Activated T-cell treated with anti-CD3 and anti-CD28 coated beads, Interleukin-2, amount 50 U/mL, for 4 hours (primary cell): ENCODE data around the gene MSL3. TPM values are rescaled to one million over a fixed set of nuclear protein-coding genes. Genes with fewer than 3 reads are reported as not detected.

Source experiments
- ATAC-seq, 2 donors: fragments of 200-7000 bp; cut with Tn5 transposase; one replicate each; pipeline ENCODE4 v1.10.0; 2021
- DNase-seq: peaks from one replicate; pipeline ENCODE4 v3.0.0-alpha.2; 2020
- H3K27me3 Mint-ChIP-seq: one replicate; pipeline ENCODE4 v1.8.0; 2021; ENCODE audit warnings: low read depth, mixed read lengths
- H3K36me3 Mint-ChIP-seq: one replicate; pipeline ENCODE4 v1.8.0; 2022; ENCODE audit warnings: mixed read lengths; ENCODE audit not compliant: insufficient read depth
- H3K4me1 Mint-ChIP-seq: one replicate; pipeline ENCODE4 v1.8.0; 2021; ENCODE audit warnings: low read depth, mixed read lengths
- H3K4me3 Mint-ChIP-seq: one replicate; pipeline ENCODE4 v1.8.0; 2021; ENCODE audit warnings: mild to moderate bottlenecking, moderate library complexity, mixed read lengths
- H3K9me3 Mint-ChIP-seq: one replicate; pipeline ENCODE4 v1.8.0; 2021; ENCODE audit warnings: mixed read lengths
- total RNA-seq, 3 donors: library from RNA; stranded (reverse); gene quantifications; one replicate each; pipeline ENCODE4 v1.2.1, GENCODE V29; 2021

The MSL3 gene
- total RNA-seq: 10 to 100 TPM; 37.5 to 41.2 (median 38.3) TPM

GRCh38 chrX:11757719-11758399, at the start of gene MSL3:
Gene MSL3 (plus strand): TSS chrX:11758237. CDS start chrX:11758264, 27 bp downstream.
- H3K4me1 Mint-ChIP-seq: peaks cover 24% of the 10 kb centered on the region
- DNase-seq (peak; percentile 54), ATAC-seq (peak; percentile 47 to 59)
- H3K27me3 Mint-ChIP-seq: no peaks in the 10 kb centered on the region
- H3K4me3 Mint-ChIP-seq: peak within 1 kb of the TSS; percentile 98
- peaks cover 15% of the 10 kb centered on the region for H3K36me3 Mint-ChIP-seq
- H3K9me3 Mint-ChIP-seq: no peaks in the 10 kb centered on the region

GRCh38 chrX:11722304-11722703, 35.7 kb upstream of the MSL3 start:
- no peaks in the 10 kb centered on the region for H3K36me3 Mint-ChIP-seq
- H3K27me3 Mint-ChIP-seq: no peaks in the 10 kb centered on the region
- DNase-seq (no peak), ATAC-seq (no peak)
- H3K9me3 Mint-ChIP-seq: no peaks in the 10 kb centered on the region
- H3K4me1 Mint-ChIP-seq: no peaks in the 10 kb centered on the region
- H3K4me3 Mint-ChIP-seq: no peak overlapping the region

GRCh38 chrX:11724122-11725017, 33.7 kb upstream of the MSL3 start:
- no peak for DNase-seq
- Mint-ChIP-seq H3K36me3 (no peaks in the 10 kb centered on the region), H3K4me1 (no peaks in the 10 kb centered on the region), H3K9me3 (no peaks in the 10 kb centered on the region), H3K4me3 (no peak overlapping the region), H3K27me3 (no peaks in the 10 kb centered on the region)
- no peak for ATAC-seq

GRCh38 chrX:11725631-11726442, 32.2 kb upstream of the MSL3 start:
- Mint-ChIP-seq H3K9me3 (no peaks in the 10 kb centered on the region), H3K4me3 (no peak overlapping the region), H3K36me3 (no peaks in the 10 kb centered on the region), H3K4me1 (no peaks in the 10 kb centered on the region), H3K27me3 (peaks cover 2% of the 10 kb centered on the region)
- DNase-seq (no peak), ATAC-seq (no peak)

- Mint-ChIP-seq H3K4me3 (no peak overlapping the region), H3K4me1 (no peaks in the 10 kb centered on the region), H3K27me3 (peaks cover 10% of the 10 kb centered on the region), H3K9me3 (no peaks in the 10 kb centered on the region), H3K36me3 (no peaks in the 10 kb centered on the region)
- ATAC-seq (no peak), DNase-seq (no peak)
Measured at GRCh38 chrX:11728556-11728955, 29.5 kb upstream of the MSL3 start.

- Mint-ChIP-seq H3K36me3 (no peaks in the 10 kb centered on the region), H3K9me3 (no peaks in the 10 kb centered on the region), H3K4me3 (no peak overlapping the region), H3K4me1 (no peaks in the 10 kb centered on the region), H3K27me3 (peaks cover 16% of the 10 kb centered on the region)
- DNase-seq: no peak
- no peak for ATAC-seq
Measured at GRCh38 chrX:11733614-11734013, 24.4 kb upstream of the MSL3 start.

DNA sequence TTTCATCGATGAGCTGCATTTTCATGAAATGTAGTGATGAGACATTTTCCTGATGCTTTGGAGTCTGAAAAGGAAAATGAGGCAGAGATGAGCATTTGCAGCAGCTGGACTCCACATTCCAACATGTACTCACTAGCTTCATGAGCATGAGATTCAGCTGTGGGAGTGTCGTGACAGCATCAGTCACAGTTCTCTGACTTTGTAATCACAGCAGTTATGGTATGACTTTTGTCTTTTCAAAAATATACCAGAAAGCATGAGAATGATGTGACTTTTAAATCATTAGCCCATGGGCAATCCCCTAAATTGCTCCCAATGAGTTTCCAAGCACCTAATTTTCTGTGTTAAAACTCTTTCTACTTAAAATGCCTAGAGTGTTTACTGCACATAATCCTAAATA, 18.3 kb upstream of the MSL3 start:
- no peaks in the 10 kb centered on the region for H3K9me3 Mint-ChIP-seq
- H3K27me3 Mint-ChIP-seq: peaks cover 3% of the 10 kb centered on the region
- ATAC-seq (no peak), DNase-seq (no peak)
- no peak overlapping the region for H3K4me3 Mint-ChIP-seq
- H3K36me3 Mint-ChIP-seq: no peaks in the 10 kb centered on the region
- no peaks in the 10 kb centered on the region for H3K4me1 Mint-ChIP-seq

DNA sequence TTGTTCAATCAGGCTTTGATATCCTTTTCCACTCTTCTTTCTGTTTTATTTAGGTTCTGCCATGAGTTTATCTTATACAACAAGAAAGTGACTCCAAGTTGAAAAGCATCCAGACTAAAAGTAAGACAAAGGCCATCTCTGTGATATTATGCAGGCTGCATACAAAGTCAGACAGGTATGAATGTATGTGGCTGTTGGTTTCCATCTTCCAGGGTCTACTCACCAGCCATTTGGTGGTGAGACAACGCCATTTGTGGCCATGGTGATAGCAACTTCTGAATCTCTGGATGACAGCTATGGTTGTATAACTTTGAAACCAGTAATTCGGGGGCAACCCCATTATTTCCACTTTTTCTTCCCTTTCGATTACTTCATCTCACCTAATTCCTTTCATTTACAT, 17.2 kb upstream of the MSL3 start:
- no peaks in the 10 kb centered on the region for H3K4me1 Mint-ChIP-seq
- no peak for ATAC-seq
- DNase-seq: no peak
- peaks cover 3% of the 10 kb centered on the region for H3K27me3 Mint-ChIP-seq
- H3K36me3 Mint-ChIP-seq: no peaks in the 10 kb centered on the region
- H3K4me3 Mint-ChIP-seq: no peak overlapping the region
- H3K9me3 Mint-ChIP-seq: no peaks in the 10 kb centered on the region

- Mint-ChIP-seq H3K4me1 (no peaks in the 10 kb centered on the region), H3K4me3 (no peak overlapping the region), H3K9me3 (no peaks in the 10 kb centered on the region), H3K27me3 (peaks cover 3% of the 10 kb centered on the region), H3K36me3 (no peaks in the 10 kb centered on the region)
- DNase-seq: no peak
- no peak for ATAC-seq
Measured at GRCh38 chrX:11741574-11741973, 16.5 kb upstream of the MSL3 start.

DNA sequence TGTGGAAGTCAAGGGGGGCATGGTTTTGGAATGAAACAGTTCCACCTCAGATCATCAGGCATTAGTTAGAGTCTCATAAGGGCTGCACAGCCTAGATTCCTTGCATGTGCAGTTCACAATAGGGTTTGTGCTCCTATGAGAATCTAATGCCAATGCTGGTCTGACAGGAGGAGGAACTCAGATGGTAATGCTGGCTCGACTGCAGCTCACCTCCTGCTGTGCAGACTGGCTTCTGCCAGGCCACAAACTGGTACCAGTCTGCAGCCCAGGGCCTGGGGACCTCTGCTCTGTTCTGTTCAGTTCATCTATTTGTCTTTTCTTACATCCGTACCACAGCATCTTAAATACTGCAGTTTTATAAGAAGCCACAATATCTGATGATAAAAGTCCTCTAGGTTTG, 12.2 kb upstream of the MSL3 start:
- no peak for ATAC-seq
- Mint-ChIP-seq H3K4me1 (peaks cover 2% of the 10 kb centered on the region), H3K4me3 (no peak overlapping the region), H3K27me3 (peaks cover 3% of the 10 kb centered on the region), H3K9me3 (no peaks in the 10 kb centered on the region), H3K36me3 (no peaks in the 10 kb centered on the region)
- no peak for DNase-seq

DNA sequence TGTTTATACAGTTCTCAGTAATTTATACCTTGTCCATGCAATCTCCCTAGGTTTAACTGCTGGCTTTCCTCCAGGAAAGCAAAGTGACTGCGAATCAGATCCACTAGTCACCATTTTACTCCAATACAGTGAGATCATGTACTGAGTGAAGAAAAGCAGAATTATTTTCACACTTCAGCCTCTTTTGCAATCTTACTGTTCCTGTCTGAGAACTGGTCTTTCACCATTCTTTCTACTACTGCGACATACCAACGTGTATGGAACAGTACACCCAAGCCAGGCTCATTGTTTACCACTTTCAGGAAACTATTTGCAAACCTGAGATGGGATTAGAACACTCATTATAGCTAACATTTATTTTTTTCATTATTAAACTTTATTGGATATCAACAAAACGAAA, 8.0 kb upstream of the MSL3 start:
- H3K4me3 Mint-ChIP-seq: no peak overlapping the region

GRCh38 chrX:11750694-11751093, 7.3 kb upstream of the MSL3 start:
- ATAC-seq: peak in 1 of 2 donors; percentile 46
- Mint-ChIP-seq H3K27me3 (no peaks in the 10 kb centered on the region), H3K36me3 (no peaks in the 10 kb centered on the region), H3K4me1 (peaks cover 2% of the 10 kb centered on the region), H3K4me3 (no peak overlapping the region), H3K9me3 (no peaks in the 10 kb centered on the region)
- no peak for DNase-seq

More for the DNA sequence above, 8.0 kb upstream of the MSL3 start:
- no peaks in the 10 kb centered on the region for H3K9me3 Mint-ChIP-seq
- no peaks in the 10 kb centered on the region for H3K36me3 Mint-ChIP-seq
- no peak for DNase-seq
- ATAC-seq: no peak
- H3K27me3 Mint-ChIP-seq: no peaks in the 10 kb centered on the region
- H3K4me1 Mint-ChIP-seq: peaks cover 2% of the 10 kb centered on the region

DNA sequence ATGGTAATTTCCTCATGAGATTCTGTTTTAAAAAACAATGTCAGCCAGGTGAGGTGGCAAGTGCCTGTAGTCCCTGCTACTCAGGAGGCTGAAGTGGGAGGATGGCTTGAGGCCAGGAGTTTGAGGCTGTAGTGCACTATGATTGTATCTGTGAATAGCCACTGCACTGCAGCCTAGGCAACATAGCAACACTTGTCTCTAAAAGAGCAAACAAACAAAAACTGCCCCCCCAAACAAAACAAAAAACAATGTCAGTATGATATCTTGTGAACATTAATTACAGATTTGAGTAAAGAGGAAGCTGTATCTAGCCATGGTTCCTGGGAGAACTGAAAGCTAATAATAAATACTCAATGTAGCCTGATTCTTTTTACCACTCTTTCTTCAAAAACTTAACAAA, 6.8 kb upstream of the MSL3 start:
- Mint-ChIP-seq H3K27me3 (no peaks in the 10 kb centered on the region), H3K4me1 (peaks cover 2% of the 10 kb centered on the region), H3K36me3 (no peaks in the 10 kb centered on the region), H3K9me3 (no peaks in the 10 kb centered on the region), H3K4me3 (no peak overlapping the region)
- no peak for DNase-seq
- ATAC-seq: no peak

GRCh38 chrX:11753668-11754067, 4.4 kb upstream of the MSL3 start:
- no peak for ATAC-seq
- Mint-ChIP-seq H3K4me3 (no peak overlapping the region), H3K9me3 (no peaks in the 10 kb centered on the region)

More at GRCh38 chrX:11753668-11754067, 4.4 kb upstream of the MSL3 start:
- no peaks in the 10 kb centered on the region for H3K36me3 Mint-ChIP-seq
- DNase-seq: no peak
- H3K27me3 Mint-ChIP-seq: no peaks in the 10 kb centered on the region
- H3K4me1 Mint-ChIP-seq: peaks cover 8% of the 10 kb centered on the region
